Adipose tissue (tissue), 3 donors: ENCODE data around the gene CAMK2N2. TPM values are rescaled to one million over a fixed set of nuclear protein-coding genes. Genes with fewer than 3 reads are reported as not detected.
"Not testable (repeated sequence)": the region's sequence is repeated elsewhere in the genome, so short reads cannot be mapped to it uniquely, and the experiment has no call there.

Experiments used
- H3K27ac ChIP-seq: one replicate; pipeline ENCODE4 v1.5.1; 2013; ENCODE audit warnings: low read depth, low read length
- WGBS, 3 donors: extraction: QIAGEN DNeasy Blood & Tissue Kit; methylation state at CpG; one replicate each; pipeline ENCODE4 v1.1.7; 2013; 5-methylcytosine and 5-hydroxymethylcytosine counted together
- polyA plus RNA-seq, 3 donors: library from polyadenylated mRNA; stranded (reverse); fragments of 200-250 nt; gene quantifications; one replicate each; pipeline ENCODE4 v1.2.3, GENCODE V29; 2013
- donor health status: healthy with polysubstance abuse.
- donor health status: Bipolar disorder and iron deficiency.
- donor health status: healthy.

CAMK2N2 gene
- polyA plus RNA-seq, 3 donors, result 0.06 to 15.6 TPM; not detected in 1

DNA sequence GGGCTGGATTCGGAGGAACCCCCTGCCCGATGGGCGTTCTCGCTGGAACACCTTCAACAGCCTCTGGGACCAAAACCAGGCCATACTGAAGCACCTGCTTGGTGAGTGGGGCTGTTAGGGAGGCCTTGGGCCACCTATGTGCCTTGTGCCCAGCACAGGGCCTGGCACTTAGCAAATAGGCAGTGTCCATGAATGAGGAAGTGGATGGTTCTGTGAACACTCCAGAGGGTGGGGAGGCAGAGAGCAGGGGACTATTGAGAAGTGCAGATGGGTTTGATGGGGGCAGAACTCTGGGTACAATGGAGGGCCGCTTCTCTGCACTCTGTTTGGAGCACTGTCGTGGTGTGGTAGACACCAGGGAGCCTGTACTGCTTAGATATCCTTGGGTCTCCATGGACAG lies 16.0 kb upstream of the CAMK2N2 start:
- WGBS, 3 donors, result 95% methylated on average over 6 of the region's 6 CpGs
- no peak overlapping the region for H3K27ac ChIP-seq

DNA sequence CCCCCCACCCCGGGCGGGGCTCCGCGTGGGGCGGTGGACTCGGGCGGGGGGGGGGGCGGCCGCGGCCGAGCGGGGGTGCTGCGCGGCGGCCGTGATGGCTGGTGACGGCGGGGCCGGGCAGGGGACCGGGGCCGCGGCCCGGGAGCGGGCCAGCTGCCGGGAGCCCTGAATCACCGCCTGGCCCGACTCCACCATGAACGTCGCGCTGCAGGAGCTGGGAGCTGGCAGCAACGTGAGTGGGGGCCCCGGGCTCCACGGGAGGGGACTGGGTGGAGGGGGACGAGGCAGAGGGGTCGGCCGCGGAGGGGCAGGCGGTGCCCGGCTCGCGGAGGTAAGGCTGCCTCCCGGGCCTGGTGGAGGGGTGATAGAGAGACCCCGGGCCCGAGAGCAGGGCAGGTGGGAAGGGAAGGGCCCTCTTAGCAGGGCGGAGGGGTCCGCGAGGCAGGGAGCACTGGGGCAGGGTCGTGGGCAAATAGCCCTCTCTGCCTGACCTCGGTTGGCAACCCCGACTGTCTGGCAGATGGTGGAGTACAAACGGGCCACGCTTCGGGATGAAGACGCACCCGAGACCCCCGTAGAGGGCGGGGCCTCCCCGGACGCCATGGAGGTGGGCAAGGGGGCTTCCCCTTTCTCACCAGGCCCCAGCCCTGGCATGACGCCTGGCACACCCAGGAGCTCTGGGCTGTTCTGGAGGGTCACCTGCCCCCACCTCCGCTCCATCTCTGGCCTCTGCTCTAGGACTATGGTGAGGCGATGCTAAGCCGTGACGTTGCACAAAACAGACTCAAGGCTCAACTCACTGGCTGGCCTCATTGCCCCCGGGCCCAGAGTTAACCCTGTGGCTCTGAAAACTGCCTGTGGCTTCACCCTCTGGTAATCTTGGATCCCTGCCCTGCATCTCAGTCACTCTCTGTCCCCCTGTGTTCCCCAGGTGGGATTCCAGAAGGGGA lies 14.9 kb upstream of the CAMK2N2 start, which contains the start of gene ECE2:
TSS of gene ECE2 (plus strand) at position 62 of the 950 bp plus-strand sequence. CDS start at position 194, 132 bp downstream.
- no peak within 1 kb of the TSS for H3K27ac ChIP-seq
- 14 to 19% (median 16%) methylated on average over 48 to 64 of the region's 65 CpGs for WGBS, 3 donors

DNA sequence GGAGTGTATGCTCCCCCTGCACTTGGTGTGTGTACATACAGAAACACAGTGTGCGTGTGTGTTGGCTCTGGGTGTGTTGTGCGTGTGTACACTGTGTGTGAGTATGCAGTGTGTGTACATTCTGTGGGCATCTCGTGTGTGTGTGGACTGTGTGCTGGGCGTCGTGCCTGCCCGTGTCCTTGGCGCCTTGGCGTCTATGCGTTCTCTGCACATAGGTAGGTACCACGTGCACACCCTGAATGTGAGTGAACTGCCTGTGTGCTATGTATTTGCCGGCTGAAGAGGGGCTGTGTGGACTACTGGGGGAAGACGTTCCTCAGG lies 14.0 kb upstream of the CAMK2N2 start:
- 70 to 73% (median 73%) methylated on average over 12 of the region's 12 CpGs for WGBS, 3 donors
- no peak overlapping the region for H3K27ac ChIP-seq

DNA sequence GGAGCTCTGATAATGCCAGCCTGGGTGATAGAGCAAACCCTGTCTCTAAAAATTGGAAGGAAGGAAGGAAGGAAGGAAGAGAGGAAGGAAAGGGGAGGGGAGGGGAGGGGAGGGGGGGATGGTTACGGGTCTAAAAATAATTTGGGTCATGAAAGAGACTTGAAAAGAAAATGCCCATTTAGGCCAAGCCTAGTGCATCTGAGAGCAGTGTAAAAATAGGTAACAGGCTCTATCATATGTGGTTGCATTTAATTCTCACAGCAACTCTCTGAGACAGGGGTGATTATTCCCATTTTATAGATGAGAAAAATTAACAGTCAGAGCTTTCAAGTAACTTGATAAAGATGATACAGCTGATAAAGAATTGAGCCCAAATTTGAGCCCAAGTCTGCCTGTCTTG lies 10.9 kb upstream of the CAMK2N2 start:
- no peak overlapping the region for H3K27ac ChIP-seq
- WGBS, 3 donors, result 38 to 69% (median 50%) methylated on average over 1 of the region's 1 CpG

DNA sequence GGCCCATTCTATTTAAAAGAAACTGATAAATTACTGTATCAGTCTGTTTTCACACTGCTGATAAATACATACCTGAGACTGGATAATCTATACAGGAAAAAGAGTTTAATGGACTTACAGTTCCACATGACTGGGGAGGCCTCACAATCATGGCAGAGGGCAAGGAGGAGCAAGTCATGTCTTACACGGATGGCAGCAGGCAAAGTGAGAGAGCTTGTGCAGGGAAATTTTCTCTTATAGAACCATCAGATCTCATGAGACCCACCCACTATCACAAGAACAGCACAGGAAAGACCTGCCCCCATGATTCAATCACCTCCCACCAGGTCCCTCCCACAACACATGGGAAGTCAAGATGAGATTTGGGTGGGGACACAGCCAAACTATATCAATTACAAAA lies 5.9 kb upstream of the CAMK2N2 start:
- WGBS, 3 donors, result 71 to 96% (median 89%) methylated on average over 1 of the region's 1 CpG
- not testable (repeated sequence) for H3K27ac ChIP-seq

DNA sequence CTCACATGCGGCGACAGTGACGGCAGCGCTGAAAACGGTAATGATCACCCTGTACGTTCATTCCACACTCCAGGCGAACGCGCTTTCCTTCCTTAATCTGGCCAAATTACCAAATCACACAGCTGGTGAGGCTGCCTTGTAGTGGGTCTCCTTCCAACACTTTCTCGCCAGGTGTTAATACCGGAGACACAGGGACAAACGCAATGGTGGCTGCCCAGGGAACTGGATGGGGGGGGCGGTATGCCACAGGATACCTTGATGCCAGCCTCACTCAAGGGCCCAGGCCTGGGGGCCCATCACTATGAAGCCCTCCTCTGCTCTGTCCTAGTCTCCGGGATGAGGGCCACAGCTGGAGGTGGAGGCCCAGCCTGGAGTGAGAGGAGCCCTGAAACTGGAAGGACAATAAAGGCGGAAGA lies 1.4 kb upstream of the CAMK2N2 start:
- 11 to 16% (median 15%) methylated on average over 15 of the region's 15 CpGs for WGBS, 3 donors

DNA sequence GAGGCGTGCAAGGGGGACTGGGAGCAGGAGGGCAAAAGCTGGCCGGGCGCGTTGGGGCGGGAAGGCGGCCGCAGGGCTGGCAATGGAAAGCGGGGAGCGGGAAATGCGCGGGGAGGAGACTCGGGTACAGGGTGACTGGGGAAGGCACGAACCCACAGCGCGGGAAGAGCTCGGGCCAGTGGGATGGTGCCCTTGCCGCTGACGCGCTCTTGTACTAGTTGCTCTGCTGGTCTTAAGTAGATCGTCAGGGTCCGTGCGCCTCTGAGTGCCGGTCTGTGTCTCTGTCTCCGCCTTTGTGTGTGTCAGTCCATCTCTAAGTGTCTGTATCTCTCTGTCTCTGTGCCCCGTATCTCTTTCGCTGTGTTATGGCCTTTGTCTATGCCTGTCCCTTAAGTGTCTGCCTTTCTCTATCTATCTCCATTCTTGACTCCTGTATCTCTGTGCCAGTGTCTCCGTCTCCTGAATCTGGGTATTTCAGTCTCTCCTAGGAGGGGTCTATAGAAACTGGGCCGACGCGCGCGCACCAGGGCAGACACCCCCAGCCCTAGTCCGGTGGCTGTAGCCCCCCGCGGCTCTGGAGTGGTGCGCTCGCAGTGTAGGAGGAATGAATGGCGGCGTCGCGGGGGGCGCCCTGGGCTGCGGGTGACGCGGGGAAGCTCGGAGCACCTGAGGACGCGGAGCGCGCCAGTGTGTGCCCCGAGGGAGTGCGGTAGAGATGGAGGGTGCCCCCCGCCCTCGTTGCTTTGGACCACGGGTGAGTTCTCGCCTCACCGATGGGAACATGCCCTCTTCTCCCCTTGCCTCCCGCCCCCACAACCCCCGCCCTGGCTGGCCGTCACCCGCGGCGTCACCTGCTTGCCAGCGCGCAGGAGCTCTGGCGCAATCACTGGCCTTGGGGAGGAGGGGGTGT lies 756 bp upstream of the CAMK2N2 start:
- no peak overlapping the region for H3K27ac ChIP-seq
- 0 to 3% (median 3%) methylated on average over 64 to 66 of the region's 66 CpGs for WGBS, 3 donors

More for the DNA sequence above, 1.4 kb upstream of the CAMK2N2 start:
- H3K27ac ChIP-seq, result no peak overlapping the region

DNA sequence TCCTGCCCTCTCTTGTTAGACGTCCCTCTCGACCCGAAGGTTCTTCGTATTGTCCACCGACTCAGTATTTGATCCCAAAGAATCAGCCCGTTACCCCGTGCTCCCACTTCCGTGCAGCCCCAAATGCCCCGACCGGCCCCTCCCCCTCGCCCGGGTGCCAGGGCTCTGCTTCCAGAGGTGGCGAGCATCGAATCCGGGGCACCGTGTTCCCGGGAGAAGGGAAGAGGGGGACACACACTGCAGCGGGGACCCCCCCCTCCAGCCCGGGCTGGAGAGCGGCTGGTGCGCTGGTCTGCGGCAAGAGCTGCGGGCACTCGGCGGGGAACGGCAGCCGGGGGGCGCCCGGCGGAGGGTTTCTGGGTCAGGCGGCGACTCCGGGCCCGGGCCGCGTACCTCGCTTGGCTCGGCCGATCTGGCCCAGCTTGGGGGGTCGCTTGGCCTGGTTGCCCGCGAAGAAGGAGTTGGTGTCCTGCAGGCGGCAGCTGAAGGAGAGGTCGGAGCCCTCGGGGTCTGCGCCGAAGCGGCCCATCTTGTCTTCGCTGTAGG lies 556 bp downstream of the CAMK2N2 start:
- H3K27ac ChIP-seq, result no peak overlapping the region
- 1 to 2% (median 1%) methylated on average over 31 to 49 of the region's 49 CpGs for WGBS, 3 donors

DNA sequence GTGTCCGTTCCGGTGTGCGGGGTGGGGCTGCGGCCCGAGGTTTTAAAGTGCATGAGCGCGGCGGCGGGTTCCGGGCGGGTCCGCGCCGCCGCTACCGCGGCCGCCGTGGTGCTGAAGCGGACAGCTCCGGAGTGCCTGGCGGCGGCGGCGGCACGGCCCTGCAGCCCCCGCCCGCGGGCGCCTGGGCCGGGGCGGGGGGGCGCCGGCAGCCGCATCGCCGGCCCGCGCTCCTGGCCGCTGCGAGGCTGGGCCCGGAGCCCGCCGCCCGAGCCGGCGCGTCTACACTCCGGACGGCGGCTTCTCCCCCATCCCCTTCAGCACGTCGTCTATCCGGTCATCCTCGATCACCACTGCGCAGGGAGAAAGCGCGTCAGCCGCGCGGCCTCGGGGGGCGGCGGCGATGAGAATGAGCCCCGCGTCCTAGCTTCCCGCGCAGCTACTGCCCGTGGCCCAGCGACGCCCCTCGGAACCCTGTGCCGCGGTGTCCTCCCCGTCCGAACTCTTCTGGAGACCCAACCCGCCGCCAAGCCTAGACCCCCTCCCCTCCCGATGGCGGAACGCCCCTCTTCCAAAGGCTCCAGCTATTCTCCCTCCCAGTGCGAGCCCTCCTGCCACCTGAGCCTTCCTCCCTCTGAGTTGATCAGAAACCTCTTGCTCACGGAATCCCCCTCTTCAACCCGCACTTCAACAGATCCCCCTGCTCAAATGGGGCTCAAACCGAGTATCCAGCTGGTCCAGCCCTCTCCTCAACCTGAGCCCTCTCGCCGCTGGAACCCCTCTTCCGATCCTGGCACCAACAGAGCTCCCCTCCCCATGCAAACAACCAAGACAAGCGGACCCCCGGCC lies 1.3 kb downstream of the CAMK2N2 start:
- no peak overlapping the region for H3K27ac ChIP-seq
- WGBS, 3 donors, result 1 to 2% (median 2%) methylated on average over 61 to 77 of the region's 91 CpGs

DNA sequence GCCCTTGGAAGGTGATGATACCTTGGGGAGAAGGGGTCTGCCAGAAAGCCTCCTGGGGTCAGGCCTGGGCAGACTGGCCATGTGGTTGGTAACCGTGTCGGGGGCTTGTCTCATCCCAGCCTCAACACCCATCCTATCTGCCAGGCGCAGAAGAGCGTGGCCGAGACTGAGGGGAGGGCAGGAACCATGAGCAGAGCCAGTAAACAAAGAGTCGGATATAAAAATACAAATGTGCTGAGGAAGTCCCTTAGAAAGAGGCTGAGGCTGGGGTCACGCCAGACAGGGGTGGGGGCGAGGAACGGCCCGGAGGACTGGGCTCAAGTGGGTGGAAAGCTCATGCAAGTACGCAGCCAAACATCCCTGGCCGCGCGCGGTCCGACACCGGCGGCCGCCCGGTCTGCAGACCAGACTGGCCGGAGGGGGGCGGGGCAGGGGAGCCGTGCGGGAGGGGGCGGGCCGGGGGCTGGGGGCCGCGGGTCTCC lies 1.9 kb downstream of the CAMK2N2 start:
- whole genome bisulfite sequencing, 3 donors, result 19 to 25% (median 20%) methylated on average over 13 to 28 of the region's 28 CpGs
- no peak overlapping the region for H3K27ac ChIP-seq

DNA sequence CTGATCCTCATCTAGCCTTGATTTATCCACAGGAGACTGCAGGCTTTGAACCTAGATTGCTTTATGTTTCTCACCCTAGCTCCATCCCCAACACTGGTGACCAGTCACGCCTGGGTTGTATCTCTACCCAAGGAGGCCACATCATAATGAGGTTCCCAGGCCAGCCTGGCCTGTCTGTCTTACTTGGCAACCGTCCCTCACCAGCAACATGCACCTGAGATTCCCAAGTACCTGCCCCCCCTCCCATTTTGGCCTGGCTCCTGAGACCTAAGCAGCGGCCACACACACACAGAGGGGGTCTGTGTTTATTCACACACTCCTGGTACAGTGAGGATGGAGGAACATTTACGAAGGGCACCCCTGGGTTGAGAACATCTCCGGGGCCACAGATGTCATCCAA lies 2.4 kb downstream of the CAMK2N2 start:
- no peak overlapping the region for H3K27ac ChIP-seq
- whole genome bisulfite sequencing, 3 donors, result 88 to 93% (median 89%) methylated on average over 5 of the region's 5 CpGs

DNA sequence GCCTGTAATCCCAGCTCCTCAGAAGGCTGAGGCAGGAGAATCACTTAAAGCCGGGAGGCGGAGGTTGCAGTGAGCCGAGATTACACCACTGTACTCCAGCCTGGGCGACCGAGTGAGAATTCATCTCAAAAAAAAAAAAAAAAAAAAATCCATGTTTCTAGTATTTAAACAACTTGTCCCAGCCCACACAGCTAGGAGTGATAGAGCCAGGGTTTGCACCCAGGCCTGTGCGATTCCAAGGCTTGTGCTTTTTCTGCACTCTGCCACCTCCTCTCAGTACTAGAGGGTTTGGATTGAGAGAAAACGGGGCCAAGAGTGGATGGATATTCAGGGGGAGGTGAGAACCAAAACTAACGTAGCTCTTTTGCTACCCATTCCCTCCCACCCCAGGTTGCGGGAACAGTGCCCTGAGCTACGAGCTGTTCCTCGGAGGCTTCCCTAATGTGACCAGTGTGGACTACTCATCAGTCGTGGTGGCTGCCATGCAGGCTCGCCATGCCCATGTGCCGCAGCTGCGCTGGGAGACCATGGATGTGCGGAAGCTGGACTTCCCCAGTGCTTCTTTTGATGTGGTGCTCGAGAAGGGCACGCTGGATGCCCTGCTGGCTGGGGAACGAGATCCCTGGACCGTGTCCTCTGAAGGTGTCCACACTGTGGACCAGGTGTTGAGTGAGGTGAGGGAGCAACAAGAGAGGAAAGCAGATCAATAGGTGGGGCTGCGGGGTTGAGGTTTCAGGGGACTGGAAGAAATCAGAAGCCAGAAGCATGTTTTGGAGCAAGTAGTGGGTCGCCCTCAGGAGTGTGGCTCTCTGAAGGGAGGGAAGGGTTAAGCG lies 4.1 kb downstream of the CAMK2N2 start:
- WGBS, 3 donors, result 91 to 93% (median 93%) methylated on average over 23 of the region's 23 CpGs
- no peak overlapping the region for H3K27ac ChIP-seq

DNA sequence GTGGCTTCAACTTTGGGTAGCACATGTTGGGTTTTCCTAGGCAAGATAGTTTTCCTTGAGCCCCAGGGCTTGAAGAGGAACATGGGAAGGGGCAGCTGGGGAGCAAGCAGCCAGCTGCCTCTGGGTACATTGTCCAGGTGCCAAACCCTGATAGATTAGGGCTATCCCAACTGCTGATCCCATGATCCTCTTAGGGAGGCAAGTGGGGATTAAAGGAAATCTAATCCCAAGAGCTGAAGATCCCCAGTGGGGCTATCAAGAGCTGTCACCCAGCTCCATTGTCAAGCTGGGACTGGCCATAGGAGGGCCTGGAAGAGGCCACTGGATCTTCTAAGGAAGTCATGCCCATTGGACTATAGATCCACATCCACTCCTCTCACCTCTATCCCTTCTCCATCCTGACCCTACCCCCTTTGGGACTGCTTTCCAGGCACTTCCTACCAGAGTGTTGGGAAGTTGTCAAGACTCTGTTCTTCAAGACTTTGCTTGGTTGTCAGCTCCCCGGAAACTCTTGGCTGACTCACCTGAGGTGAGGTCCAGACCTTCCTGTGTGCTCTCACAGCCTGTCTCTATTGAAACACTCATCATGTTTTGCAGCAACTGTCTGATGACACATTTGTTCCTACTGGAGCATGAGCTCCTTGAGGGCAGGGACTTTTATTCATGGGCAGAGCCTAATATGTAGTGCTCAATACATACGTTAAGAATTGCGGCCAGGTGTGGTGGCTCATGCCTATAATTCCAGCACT lies 5.9 kb downstream of the CAMK2N2 start:
- no peak overlapping the region for H3K27ac ChIP-seq
- 93 to 99% (median 94%) methylated on average over 3 of the region's 3 CpGs for WGBS, 3 donors

DNA sequence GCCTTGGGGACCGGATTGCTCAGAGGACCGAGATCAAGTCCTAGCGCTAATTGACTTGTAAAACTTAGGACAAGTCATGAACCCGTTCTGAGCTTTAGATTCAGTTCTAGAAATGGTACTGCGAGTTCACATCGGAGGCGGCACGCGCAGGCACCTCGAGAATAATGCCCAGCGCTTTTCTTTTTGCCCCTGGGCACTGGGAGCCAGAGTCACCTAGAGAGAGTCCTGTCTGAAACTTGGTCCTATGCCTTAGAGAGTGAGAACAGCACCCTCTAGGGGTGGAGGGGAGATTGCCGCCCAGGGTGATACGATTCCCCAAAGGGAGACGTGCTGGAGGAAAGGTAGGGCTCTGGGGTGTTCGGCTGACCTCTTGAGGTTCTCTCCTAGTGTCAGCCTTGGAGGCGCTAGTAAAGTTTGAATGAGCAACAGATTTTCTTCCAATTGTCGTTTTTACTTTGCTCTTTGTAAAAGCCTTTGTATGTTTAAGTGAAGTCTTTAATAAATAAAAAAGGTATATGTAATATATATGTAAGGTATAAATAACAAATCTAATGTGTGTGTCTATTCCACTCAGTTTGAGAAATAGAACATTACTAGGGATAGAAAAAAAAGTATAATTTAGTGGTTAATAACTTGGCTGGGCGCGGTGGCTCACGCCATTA lies 11.1 kb downstream of the CAMK2N2 start:
- 13 to 14% (median 13%) methylated on average over 20 of the region's 20 CpGs for WGBS, 3 donors
- H3K27ac ChIP-seq, result no peak overlapping the region

DNA sequence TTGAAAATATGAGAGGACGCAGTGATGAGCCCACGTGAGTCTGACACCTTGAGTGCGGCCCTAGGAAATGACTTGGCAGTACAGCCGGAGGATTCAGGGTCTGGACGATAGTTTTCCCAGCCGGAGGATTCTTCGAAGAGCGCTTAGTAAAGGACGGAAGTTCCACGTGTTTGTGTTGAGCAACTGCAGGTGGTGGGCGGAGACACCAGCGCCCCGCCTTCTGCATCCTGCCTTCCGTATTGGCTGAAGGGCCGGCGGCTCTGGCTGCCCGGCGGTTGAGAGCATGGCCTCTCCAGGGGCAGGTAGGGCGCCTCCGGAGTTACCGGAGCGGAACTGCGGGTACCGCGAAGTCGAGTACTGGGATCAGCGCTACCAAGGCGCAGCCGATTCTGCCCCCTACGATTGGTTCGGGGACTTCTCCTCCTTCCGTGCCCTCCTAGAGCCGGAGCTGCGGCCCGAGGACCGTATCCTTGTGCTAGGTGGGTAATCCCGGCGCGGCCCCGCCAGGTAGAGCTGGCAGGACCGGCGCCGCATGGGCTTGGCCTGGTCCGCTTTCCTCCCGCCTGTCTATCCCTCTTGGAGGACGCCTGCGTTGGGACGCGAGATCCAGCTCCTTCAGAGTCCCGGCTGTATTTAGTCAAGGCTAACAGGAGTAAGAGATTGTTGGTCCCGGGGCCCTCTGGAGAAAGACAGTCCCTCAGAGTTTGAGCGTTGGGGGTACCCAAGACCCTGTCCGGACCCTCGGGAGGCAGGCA lies 11.8 kb downstream of the CAMK2N2 start, which contains the start of gene EEF1AKMT4:
TSS of gene EEF1AKMT4 (plus strand) at position 261 of the 755 bp plus-strand sequence. CDS start at position 284, 23 bp downstream.
- peak within 1 kb of the TSS; percentile 68 for H3K27ac ChIP-seq
- 0 to 1% (median 0%) methylated on average over 53 to 54 of the region's 54 CpGs for WGBS, 3 donors
